Endothelial cell of umbilical vein (primary cell): ENCODE measurements around the gene FAM83D. TPM values are rescaled to one million over a fixed set of nuclear protein-coding genes. Genes with fewer than 3 reads are reported as not detected.

Experiments used
- BruUV-seq: library from RNA; stranded (reverse); fragments of 400-500 nt; replicated peaks from 2 replicates; lab custom pipeline; 2021; lab: Mats Ljungman, UMichigan
- CTCF ChIA-PET: fragments of 300-600, 350-600 bp; sonication (Branson Sonifier 250); formaldehyde crosslinking; loops from one replicate; lab custom pipeline; 2021; ENCODE audit warnings: antibody characterized with exemption, inconsistent platforms; lab: Charles Lee
- POLR2A ChIA-PET: fragments of 300-600, 350-600 bp; sonication (Branson Sonifier 250); formaldehyde crosslinking; loops from one replicate; lab custom pipeline; 2021; ENCODE audit warnings: antibody characterized with exemption, inconsistent platforms; lab: Charles Lee
- DNase-seq: peaks from one replicate; pipeline ENCODE4 v3.0.0-alpha.2; 2011; ENCODE audit warnings: low read depth, low spot score
- FAIRE-seq: peaks from 2 replicates; lab custom pipeline; 2011; peaks lifted over from hg19 to GRCh38; lab: Jason Lieb, UNC
- H2AFZ ChIP-seq: 2 replicates; pipeline ENCODE4 v1.6.0; 2012; ENCODE audit warnings: low read depth, low read length, control low read depth, inconsistent platforms
- H3K27ac ChIP-seq: 2 replicates; pipeline ENCODE4 v1.5.1; 2011; ENCODE audit warnings: low read depth, mild to moderate bottlenecking, control low read depth, low read length, moderate library complexity; ENCODE audit not compliant: insufficient read depth
- H3K27me3 ChIP-seq, 2 experiments: 2 replicates each; pipeline versions ENCODE4 v1.6.0 to v1.6.1; 2011; ENCODE audit warnings: low read length in 2 of 2, mixed read lengths in 1 of 2; ENCODE audit not compliant: control insufficient read depth in 2 of 2, insufficient read depth in 2 of 2
- H3K36me3 ChIP-seq, 2 experiments: 2 replicates in 1 of 2; 3 replicates in 1 of 2; pipeline ENCODE4 v1.5.1; 2011; ENCODE audit warnings: low read length in 2 of 2, mild to moderate bottlenecking in 1 of 2, moderate library complexity in 1 of 2; ENCODE audit not compliant: control insufficient read depth in 2 of 2, insufficient read depth in 2 of 2; ENCODE audit errors: extremely low read depth in 1 of 2
- H3K4me1 ChIP-seq: 3 replicates; pipeline ENCODE4 v1.5.1; 2011; ENCODE audit warnings: mild to moderate bottlenecking, low read length; ENCODE audit not compliant: control insufficient read depth, insufficient read depth; ENCODE audit errors: extremely low read depth
- H3K4me2 ChIP-seq: 2 replicates; pipeline ENCODE4 v1.6.1; 2011; ENCODE audit warnings: low read length, control low read depth, mixed read lengths; ENCODE audit not compliant: insufficient read depth
- H3K4me3 ChIP-seq, 3 experiments: fragments of 200-600 bp in 1 of 3; sonication (generic), shearing (Covaris generic) in 1 of 3; replicated peaks in 1 of 3; 2 replicates each; pipeline ENCODE4 v1.5.1; 2011 to 2016; ENCODE audit warnings: control low read depth in 3 of 3, low read length in 3 of 3, mild to moderate bottlenecking in 2 of 3, inconsistent platforms in 1 of 3, low read depth in 1 of 3, moderate library complexity in 1 of 3; ENCODE audit not compliant: insufficient read depth in 1 of 3
- H3K79me2 ChIP-seq: 2 replicates; pipeline ENCODE4 v1.6.0; 2012; ENCODE audit warnings: low read length, inconsistent platforms; ENCODE audit not compliant: control insufficient read depth, insufficient read depth
- H3K9ac ChIP-seq: replicated peaks from 2 replicates; pipeline ENCODE3; 2011; ENCODE audit warnings: low read length, control low read depth; ENCODE audit not compliant: insufficient read depth; ENCODE audit errors: extremely low read depth
- H3K9me1 ChIP-seq: replicated peaks from 3 replicates; pipeline ENCODE4 v1.6.0; 2011; ENCODE audit warnings: mild to moderate bottlenecking, low read length; ENCODE audit not compliant: control insufficient read depth, insufficient read depth; ENCODE audit errors: extremely low read depth
- H3K9me3 ChIP-seq: replicated peaks from 2 replicates; pipeline ENCODE4 v1.5.1; 2012; ENCODE audit warnings: low read length, inconsistent platforms; ENCODE audit not compliant: control insufficient read depth, insufficient read depth
- H4K20me1 ChIP-seq: replicated peaks from 2 replicates; pipeline ENCODE3; 2011; ENCODE audit warnings: mild to moderate bottlenecking, low read length; ENCODE audit not compliant: control insufficient read depth, insufficient read depth; ENCODE audit errors: extremely low read depth
- EZH2 ChIP-seq: IDR thresholded peaks from 2 replicates; pipeline ENCODE4 v1.6.1; 2012; ENCODE audit warnings: borderline replicate concordance, low read depth, mild to moderate bottlenecking, moderate library complexity, low read length, inconsistent platforms; ENCODE audit not compliant: severe bottlenecking
- FOS ChIP-seq: IDR thresholded peaks from 2 replicates; pipeline ENCODE4 v1.6.1; 2011; ENCODE audit warnings: mild to moderate bottlenecking, low read length, moderate library complexity, borderline replicate concordance; ENCODE audit not compliant: insufficient read depth
- GATA2 ChIP-seq: IDR thresholded peaks from 2 replicates; pipeline ENCODE4 v1.7.0; 2011; ENCODE audit warnings: low read depth, mild to moderate bottlenecking, moderate library complexity, mixed read lengths, low read length; ENCODE audit not compliant: insufficient read length, insufficient read depth
- JUN ChIP-seq: IDR thresholded peaks from 2 replicates; pipeline ENCODE4 v1.6.1; 2011; ENCODE audit warnings: borderline replicate concordance, low read depth; ENCODE audit not compliant: insufficient read length, insufficient read depth
- MYC ChIP-seq: IDR thresholded peaks from one replicate; pipeline ENCODE4 v1.6.1; 2011; ENCODE audit warnings: mild to moderate bottlenecking, low read depth, low read length
- POLR2A ChIP-seq: IDR thresholded peaks from 2 replicates; pipeline ENCODE4 v1.6.1; 2012; ENCODE audit warnings: low read depth, mild to moderate bottlenecking, control low read depth, low read length
- POLR2AphosphoS5 ChIP-seq: IDR thresholded peaks from 2 replicates; pipeline ENCODE4 v1.6.1; 2012; ENCODE audit warnings: low read depth, mild to moderate bottlenecking, control low read depth, low read length, moderate library complexity; ENCODE audit not compliant: insufficient read depth
- dilution Hi-C: fragments of 300-500 bp; cut with MboI; formaldehyde crosslinking; loops from one replicate; pipeline ENCODE4 v1.15.0; 2019; ENCODE audit warnings: low sequenced_read_pairs; ENCODE audit not compliant: extremely low pct_ligation_motif_present
- intact Hi-C: fragments of 100-400 bp; cut with micrococcal nuclease; formaldehyde crosslinking; loops from one replicate; pipeline ENCODE4 v1.10.0; 2022
- polyA plus RNA-seq, 4 experiments: library from polyadenylated mRNA; depleted of rRNA in 3 of 4; stranded (reverse) in 3 of 4; unstranded in 1 of 4; fragments of >200 nt; gene quantifications; 2 replicates each; pipeline versions ENCODE4 v1.2.1 to v1.2.3, GENCODE V29; 2011 to 2012; ENCODE audit warnings: missing spikeins in 1 of 4
- total RNA-seq: library from RNA; stranded (reverse); gene quantifications from 2 replicates; pipeline ENCODE4 v1.2.3, GENCODE V29; 2021
- TF ChIP-seq, protein P1 (sequence below): IDR thresholded peaks from 2 replicates; pipeline ENCODE4 v1.6.1; 2011; ENCODE audit not compliant: insufficient read depth, insufficient read length
- TF ChIP-seq, protein P2 (sequence below), 2 donors: IDR thresholded peaks; 1 replicate in 1 of 2; 2 replicates in 1 of 2; pipeline ENCODE4 v1.5.1; 2011; ENCODE audit warnings: low read length in 2 of 2, mild to moderate bottlenecking in 2 of 2, moderate library complexity in 2 of 2, control low read depth in 1 of 2, inconsistent platforms in 1 of 2, low read depth in 1 of 2; ENCODE audit not compliant: insufficient read depth in 1 of 2; ENCODE audit errors: extremely low read depth in 1 of 2

FAM83D gene
- total and polyA plus RNA-seq, 2 donors (not counting 3 experiments of a cell fraction or from before 2014, with no cell fraction given) = 41.0 to 46.0 TPM

- no peaks in the 10 kb centered on the region for H3K27me3 ChIP-seq
- no peaks in the 10 kb centered on the region for H3K9me1 ChIP-seq
- peaks cover 86% of the 10 kb centered on the region for H3K79me2 ChIP-seq
- H3K36me3 ChIP-seq = peaks cover 0 to 23% of the 10 kb centered on the region in 2 experiments
- H3K9ac ChIP-seq = no peak overlapping the region
- H3K9me3 ChIP-seq = no peaks in the 10 kb centered on the region
- intact Hi-C loops = no loop called here
- H3K4me2 ChIP-seq = no peak overlapping the region
- dilution Hi-C loops = no loop called here
- TF ChIP-seq GATA2 (no peak), POLR2AphosphoS5 (no peak), EZH2 (no peak), POLR2A (no peak), FOS (no peak), MYC (no peak), JUN (no peak)
- TF ChIP-seq, protein P1, sequence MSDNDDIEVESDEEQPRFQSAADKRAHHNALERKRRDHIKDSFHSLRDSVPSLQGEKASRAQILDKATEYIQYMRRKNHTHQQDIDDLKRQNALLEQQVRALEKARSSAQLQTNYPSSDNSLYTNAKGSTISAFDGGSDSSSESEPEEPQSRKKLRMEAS = no peak
- TF ChIP-seq, protein P2, sequence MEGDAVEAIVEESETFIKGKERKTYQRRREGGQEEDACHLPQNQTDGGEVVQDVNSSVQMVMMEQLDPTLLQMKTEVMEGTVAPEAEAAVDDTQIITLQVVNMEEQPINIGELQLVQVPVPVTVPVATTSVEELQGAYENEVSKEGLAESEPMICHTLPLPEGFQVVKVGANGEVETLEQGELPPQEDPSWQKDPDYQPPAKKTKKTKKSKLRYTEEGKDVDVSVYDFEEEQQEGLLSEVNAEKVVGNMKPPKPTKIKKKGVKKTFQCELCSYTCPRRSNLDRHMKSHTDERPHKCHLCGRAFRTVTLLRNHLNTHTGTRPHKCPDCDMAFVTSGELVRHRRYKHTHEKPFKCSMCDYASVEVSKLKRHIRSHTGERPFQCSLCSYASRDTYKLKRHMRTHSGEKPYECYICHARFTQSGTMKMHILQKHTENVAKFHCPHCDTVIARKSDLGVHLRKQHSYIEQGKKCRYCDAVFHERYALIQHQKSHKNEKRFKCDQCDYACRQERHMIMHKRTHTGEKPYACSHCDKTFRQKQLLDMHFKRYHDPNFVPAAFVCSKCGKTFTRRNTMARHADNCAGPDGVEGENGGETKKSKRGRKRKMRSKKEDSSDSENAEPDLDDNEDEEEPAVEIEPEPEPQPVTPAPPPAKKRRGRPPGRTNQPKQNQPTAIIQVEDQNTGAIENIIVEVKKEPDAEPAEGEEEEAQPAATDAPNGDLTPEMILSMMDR (IDR thresholded peaks at IDR 0.05; ENCODE audit: extremely low read depth in 1 of 2, insufficient read depth in 1 of 2, low read depth in 1 of 2, low read length in 2 of 2) = no peak
- FAIRE-seq (no peak), DNase-seq (no peak)
- ChIA-PET POLR2A (no interaction called here), CTCF (interaction anchor here (1.1 to 1.7 kb wide), 4 partner anchors 14 to 53 kb away, joined by 3 to 6 read pairs (median 4); partner anchors contain the start of genes DHX35 and FAM83D)
- peaks cover 7% of the 10 kb centered on the region for H3K4me1 ChIP-seq
- H2AFZ ChIP-seq = no peak overlapping the region
- H3K27ac ChIP-seq = no peak overlapping the region
- no peaks in the 10 kb centered on the region for H4K20me1 ChIP-seq
- no TSS peak for BruUV-seq
- H3K4me3 ChIP-seq = no peak overlapping the region
Observed at GRCh38 chr20:38941726-38942389, 15.6 kb downstream of the FAM83D start.
